ENCODE results near the gene PCDHA11.
"Not testable (repeated sequence)": the region's sequence is repeated elsewhere in the genome, so short reads cannot be mapped to it uniquely, and the experiment has no call there.

PCDHA11 gene, protein sequence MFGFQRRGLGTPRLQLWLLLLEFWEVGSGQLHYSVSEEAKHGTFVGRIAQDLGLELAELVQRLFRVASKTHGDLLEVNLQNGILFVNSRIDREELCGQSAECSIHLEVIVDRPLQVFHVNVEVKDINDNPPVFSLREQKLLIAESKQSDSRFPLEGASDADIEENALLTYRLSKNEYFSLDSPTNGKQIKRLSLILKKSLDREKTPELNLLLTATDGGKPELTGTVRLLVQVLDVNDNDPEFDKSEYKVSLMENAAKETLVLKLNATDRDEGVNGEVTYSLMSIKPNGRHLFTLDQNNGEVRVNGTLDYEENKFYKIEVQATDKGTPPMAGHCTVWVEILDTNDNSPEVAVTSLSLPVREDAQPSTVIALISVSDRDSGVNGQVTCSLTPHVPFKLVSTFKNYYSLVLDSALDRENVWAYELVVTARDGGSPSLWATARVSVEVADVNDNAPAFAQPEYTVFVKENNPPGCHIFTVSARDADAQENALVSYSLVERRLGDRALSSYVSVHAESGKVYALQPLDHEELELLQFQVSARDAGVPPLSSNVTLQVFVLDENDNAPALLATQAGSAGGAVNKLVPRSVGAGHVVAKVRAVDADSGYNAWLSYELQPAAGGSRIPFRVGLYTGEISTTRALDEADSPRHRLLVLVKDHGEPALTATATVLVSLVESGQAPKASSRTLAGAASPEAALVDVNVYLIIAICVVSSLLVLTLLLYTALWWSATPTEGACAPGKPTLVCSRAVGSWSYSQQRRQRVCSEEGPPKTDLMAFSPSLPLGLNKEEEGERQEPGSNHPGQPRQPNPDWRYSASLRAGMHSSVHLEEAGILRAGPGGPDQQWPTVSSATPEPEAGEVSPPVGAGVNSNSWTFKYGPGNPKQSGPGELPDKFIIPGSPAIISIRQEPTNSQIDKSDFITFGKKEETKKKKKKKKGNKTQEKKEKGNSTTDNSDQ

DNA sequence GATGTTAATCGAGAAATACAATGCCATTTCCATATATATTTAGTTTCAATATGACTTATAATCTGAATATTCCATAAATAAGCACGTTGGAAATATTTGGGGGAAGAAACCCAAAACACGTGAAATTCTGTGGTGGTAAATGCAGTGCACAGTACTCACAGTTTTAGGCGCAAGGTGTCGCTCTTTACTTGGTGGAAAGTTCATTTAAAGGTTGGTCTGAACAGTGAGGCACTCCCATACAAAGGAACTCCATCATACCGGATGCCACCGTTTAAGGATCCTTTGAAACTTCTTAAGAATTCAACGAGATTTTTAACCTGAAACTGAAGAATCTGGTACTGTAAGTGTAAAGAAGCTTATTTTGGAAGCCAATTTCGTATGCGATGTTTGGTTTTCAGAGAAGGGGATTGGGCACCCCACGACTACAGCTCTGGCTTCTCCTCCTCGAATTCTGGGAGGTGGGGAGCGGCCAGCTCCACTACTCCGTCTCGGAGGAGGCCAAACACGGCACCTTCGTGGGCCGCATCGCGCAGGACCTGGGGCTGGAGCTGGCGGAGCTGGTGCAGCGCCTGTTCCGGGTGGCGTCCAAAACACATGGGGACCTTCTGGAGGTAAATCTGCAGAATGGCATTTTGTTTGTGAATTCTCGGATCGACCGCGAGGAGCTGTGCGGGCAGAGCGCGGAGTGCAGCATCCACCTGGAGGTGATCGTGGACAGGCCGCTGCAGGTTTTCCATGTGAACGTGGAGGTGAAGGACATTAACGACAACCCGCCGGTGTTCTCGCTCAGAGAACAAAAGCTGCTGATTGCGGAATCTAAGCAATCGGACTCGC, at the start of gene PCDHA11:
TSS of gene PCDHA11 (plus strand) at position 237 of the 834 bp plus-strand sequence. CDS start at position 384, 147 bp downstream.
- DNase-seq (ENCODE audit: low spot score) = peak; percentile 5

- peak; percentile 47 for DNase-seq (ENCODE audit: low spot score)
Measured at GRCh38 chr5:140821375-140822280, 47.1 kb upstream of the PCDHA11 start, which contains the start of gene PCDHA5. TSS of gene PCDHA5 (plus strand) at chr5:140821613.

- DNase-seq (ENCODE audit: low spot score) = no peak
Measured at GRCh38 chr5:140822281-140822629, 46.5 kb upstream of the PCDHA11 start.

GRCh38 chr5:140822969-140823368, 45.8 kb upstream of the PCDHA11 start:
- DNase-seq (ENCODE audit: low spot score) = not testable (repeated sequence)

DNA sequence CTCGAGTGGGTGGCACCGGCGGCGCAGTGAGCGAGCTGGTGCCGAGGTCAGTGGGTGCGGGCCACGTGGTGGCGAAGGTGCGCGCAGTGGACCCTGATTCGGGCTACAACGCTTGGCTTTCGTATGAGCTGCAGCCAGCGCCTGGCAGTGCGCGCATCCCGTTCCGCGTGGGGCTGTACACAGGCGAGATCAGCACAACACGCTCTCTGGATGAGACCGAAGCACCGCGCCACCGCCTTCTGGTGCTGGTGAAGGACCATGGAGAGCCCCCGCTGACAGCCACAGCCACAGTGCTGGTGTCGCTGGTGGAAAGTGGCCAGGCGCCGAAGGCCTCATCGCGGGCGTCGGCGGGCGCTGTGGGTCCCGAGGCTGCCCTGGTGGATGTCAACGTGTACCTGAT, 45.3 kb upstream of the PCDHA11 start:
- DNase-seq (ENCODE audit: low spot score) = no peak

DNA sequence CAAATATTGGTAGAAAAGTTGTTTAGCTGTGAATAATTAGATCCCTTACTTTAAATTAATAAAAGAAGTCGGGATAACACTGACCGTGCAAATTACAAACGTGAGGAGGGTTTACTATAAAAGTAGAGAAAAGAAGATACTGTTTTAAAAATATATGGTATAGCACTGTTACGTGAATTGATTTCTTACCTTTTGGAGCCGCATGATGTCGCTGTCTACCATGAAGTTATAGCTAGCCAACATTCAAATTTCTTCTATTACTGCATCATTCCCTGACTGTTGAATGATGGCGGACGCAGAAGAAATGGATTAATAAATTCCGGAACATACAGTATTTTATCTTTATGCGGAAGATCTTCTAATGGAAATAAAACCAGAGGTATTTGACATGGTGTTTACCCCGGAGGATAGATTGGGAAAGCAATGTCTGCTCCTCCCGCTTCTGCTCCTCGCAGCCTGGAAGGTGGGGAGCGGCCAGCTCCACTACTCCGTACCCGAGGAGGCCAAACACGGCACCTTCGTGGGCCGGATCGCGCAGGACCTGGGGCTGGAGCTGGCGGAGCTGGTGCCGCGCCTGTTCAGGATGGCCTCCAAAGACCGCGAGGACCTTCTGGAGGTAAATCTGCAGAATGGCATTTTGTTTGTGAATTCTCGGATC, 40.9 kb upstream of the PCDHA11 start, which contains the start of gene PCDHA6:
TSS of gene PCDHA6 (plus strand) at position 257 of the 658 bp plus-strand sequence. CDS start at position 389, 132 bp downstream.
- no peak for DNase-seq (ENCODE audit: low spot score)

GRCh38 chr5:140828362-140828737, 40.4 kb upstream of the PCDHA11 start:
- no peak for DNase-seq (ENCODE audit: low spot score)

DNA sequence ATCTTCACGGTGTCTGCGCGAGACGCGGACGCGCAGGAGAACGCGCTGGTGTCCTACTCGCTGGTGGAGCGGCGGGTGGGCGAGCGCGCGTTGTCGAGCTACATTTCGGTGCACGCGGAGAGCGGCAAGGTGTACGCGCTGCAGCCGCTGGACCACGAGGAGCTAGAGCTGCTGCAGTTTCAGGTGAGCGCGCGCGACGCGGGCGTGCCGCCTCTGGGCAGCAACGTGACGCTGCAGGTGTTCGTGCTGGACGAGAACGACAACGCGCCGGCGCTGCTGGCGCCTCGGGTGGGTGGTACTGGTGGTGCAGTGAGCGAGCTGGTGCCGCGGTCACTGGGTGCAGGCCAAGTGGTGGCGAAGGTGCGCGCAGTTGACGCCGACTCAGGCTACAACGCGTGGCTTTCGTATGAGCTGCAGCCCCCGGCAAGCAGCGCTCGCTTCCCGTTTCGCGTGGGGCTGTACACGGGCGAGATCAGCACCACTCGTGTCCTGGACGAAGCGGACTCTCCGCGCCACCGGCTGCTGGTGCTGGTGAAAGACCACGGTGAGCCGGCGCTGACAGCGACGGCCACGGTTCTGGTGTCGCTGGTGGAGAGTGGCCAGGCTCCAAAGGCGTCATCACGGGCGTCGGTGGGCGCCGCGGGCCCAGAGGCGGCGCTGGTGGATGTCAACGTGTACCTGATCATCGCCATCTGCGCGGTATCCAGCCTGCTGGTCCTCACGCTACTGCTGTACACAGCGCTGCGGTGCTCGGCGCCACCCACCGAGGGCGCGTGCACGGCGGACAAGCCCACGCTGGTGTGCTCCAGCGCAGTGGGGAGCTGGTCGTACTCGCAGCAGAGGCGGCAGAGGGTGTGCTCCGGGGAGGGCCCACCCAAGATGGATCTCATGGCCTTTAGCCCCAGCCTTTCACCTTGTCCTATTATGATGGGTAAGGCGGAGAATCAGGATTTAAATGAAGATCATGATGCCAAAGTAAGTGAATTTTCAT, 39.0 kb upstream of the PCDHA11 start:
- DNase-seq (ENCODE audit: low spot score) = not testable (repeated sequence)

- DNase-seq (ENCODE audit: low spot score) = no peak
Measured at GRCh38 chr5:140833993-140834392, 34.8 kb upstream of the PCDHA11 start, which contains the start of gene PCDHA7. TSS of gene PCDHA7 (plus strand) at chr5:140834269. CDS start at chr5:140834384, 115 bp downstream.

DNA sequence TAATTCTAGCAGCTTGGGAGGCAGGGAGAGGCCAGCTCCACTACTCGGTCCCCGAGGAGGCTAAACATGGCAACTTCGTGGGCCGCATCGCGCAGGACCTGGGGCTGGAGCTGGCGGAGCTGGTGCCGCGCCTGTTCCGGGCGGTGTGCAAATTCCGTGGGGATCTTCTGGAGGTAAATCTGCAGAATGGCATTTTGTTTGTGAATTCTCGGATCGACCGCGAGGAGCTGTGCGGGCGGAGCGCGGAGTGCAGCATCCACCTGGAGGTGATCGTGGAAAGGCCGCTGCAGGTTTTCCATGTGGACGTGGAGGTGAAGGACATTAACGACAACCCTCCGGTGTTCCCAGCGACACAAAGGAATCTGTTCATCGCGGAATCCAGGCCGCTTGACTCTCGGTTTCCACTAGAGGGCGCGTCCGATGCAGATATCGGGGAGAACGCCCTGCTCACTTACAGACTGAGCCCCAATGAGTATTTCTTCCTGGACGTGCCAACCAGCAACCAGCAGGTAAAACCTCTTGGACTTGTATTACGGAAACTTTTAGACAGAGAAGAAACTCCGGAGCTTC, 34.2 kb upstream of the PCDHA11 start:
- DNase-seq (ENCODE audit: low spot score) = not testable (repeated sequence)

DNA sequence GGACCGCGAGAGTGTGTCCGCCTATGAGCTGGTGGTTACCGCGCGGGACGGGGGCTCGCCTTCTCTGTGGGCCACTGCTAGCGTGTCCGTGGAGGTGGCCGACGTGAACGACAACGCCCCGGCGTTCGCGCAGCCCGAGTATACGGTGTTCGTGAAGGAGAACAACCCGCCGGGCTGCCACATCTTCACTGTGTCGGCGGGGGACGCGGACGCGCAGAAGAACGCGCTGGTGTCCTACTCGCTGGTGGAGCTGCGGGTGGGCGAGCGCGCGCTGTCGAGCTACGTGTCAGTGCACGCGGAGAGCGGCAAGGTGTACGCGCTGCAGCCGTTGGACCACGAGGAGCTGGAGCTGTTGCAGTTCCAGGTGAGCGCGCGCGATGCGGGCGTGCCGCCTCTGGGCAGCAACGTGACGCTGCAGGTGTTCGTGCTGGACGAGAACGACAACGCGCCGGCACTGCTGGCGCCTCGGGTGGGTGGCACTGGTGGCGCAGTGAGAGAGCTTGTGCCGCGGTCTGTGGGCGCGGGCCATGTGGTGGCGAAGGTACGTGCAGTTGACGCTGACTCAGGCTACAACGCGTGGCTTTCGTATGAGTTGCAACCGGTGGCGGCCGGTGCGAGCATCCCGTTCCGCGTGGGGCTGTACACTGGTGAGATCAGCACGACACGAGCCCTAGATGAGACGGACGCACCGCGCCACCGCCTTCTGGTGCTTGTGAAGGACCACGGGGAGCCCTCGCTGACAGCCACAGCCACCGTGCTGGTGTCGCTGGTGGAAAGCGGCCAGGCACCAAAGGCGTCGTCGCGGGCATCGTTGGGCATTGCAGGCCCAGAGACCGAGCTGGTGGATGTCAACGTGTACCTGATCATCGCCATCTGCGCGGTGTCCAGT, 32.9 kb upstream of the PCDHA11 start:
- DNase-seq (ENCODE audit: low spot score) = no peak

- peak; percentile 72 for DNase-seq (ENCODE audit: low spot score)
Measured at GRCh38 chr5:140840978-140841962, 27.5 kb upstream of the PCDHA11 start, which contains the start of gene PCDHA8. TSS of gene PCDHA8 (plus strand) at chr5:140841187. CDS start at chr5:140841322, 135 bp downstream.

DNA sequence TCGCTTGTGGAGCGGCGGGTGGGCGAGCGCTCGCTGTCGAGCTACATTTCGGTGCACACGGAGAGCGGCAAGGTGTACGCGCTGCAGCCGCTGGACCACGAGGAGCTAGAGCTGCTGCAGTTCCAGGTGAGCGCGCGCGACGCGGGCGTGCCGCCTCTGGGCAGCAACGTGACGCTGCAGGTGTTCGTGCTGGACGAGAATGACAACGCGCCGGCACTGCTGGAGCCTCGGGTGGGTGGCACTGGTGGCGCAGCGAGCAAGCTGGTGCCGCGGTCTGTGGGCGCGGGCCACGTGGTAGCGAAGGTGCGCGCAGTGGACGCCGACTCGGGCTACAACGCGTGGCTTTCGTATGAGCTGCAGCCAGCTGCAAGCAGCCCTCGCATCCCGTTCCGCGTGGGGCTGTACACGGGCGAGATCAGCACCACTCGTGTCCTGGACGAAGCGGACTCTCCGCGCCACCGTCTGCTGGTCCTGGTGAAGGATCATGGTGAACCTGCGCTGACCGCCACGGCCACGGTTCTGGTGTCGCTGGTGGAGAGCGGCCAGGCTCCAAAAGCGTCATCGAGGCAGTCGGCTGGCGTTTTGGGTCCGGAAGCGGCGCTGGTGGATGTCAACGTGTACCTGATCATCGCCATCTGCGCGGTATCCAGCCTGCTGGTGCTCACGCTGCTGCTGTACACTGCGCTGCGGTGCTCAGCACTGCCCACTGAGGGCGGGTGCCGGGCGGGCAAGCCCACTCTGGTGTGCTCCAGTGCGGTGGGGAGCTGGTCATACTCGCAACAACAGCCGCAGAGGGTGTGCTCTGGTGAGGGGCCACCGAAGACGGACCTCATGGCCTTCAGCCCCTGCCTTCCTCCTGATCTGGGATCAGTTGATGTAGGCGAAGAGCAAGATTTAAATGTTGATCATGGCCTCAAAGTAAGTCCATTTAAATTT, 25.7 kb upstream of the PCDHA11 start:
- no peak for DNase-seq (ENCODE audit: low spot score)

DNA sequence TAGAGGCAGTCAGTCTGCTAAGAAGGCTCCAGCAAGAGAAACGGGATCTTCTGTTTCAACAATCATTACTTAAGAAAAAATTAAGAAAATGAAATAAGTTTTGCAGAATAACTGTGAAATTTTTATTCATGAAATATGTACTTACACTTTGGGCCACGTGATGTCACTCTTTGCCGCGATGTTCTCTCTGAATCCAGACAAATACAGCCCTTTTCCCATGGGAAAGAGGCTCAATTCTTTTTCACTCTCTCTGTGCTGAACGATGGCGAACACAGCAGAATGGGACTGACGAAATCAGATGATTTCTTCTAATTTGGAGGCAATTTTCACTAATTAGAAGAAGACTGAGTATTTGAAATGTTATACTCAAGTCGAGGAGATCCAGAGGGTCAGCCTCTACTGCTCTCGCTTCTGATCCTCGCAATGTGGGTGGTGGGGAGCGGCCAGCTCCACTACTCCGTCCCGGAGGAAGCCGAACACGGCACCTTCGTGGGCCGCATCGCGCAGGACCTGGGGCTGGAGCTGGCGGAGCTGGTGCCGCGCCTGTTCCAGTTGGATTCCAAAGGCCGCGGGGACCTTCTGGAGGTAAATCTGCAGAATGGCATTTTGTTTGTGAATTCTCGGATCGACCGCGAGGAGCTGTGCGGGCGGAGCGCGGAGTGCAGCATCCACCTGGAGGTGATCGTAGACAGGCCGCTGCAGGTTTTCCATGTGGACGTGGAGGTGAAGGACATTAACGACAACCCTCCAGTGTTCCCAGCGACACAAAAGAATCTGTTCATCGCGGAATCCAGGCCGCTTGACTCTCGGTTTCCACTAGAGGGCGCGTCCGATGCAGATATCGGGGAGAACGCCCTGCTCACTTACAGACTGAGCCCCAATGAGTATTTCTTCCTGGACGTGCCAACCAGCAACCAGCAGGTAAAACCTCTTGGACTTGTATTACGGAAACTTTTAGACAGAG, 20.3 kb upstream of the PCDHA11 start, which contains the start of gene PCDHA9:
TSS of gene PCDHA9 (plus strand) at position 244 of the 964 bp plus-strand sequence. CDS start at position 358, 114 bp downstream.
- not testable (repeated sequence) for DNase-seq (ENCODE audit: low spot score)
